H1 (cell line): ENCODE results near the gene MLH3. TPM values are rescaled to one million over a fixed set of nuclear protein-coding genes. Genes with fewer than 3 reads are reported as not detected.

Experiments used
- CTCF ChIA-PET: fragments of 300-600 bp; sonication (Branson Sonifier 250); formaldehyde crosslinking; loops from one replicate; lab custom pipeline; 2021; ENCODE audit not compliant: partially characterized antibody; lab: Charles Lee
- POLR2A ChIA-PET: fragments of 300-600 bp; sonication (Branson Sonifier 250); formaldehyde crosslinking; loops from one replicate; lab custom pipeline; 2021; ENCODE audit warnings: inconsistent platforms; ENCODE audit not compliant: partially characterized antibody; lab: Charles Lee
- DNase-seq, 2 experiments: peaks; one replicate each; pipeline versions ENCODE4 v3.0.0 to v3.0.0-alpha.2; 2010 to 2022; ENCODE audit warnings: low spot score in 2 of 2, low read depth in 1 of 2, mixed read lengths in 1 of 2
- FAIRE-seq: peaks from 2 replicates; lab custom pipeline; 2011; peaks lifted over from hg19 to GRCh38; lab: Jason Lieb, UNC
- H2AFZ ChIP-seq: 2 replicates; pipeline ENCODE4 v1.8.1; 2012; ENCODE audit warnings: low read length, inconsistent platforms
- H2AK5ac ChIP-seq: 2 replicates; pipeline ENCODE4 v1.6.1; 2013; ENCODE audit warnings: low read depth, low read length
- H2BK120ac ChIP-seq: replicated peaks from 2 replicates; pipeline ENCODE3; 2013; ENCODE audit warnings: low read depth, low read length, inconsistent platforms
- H2BK12ac ChIP-seq: 2 replicates; pipeline ENCODE4 v1.6.1; 2013; ENCODE audit warnings: low read depth, low read length
- H2BK15ac ChIP-seq: 2 replicates; pipeline ENCODE4 v1.6.1; 2013; ENCODE audit warnings: low read length
- H2BK20ac ChIP-seq: 2 replicates; pipeline ENCODE4 v1.6.1; 2013; ENCODE audit warnings: low read length
- H2BK5ac ChIP-seq: 2 replicates; pipeline ENCODE4 v1.6.1; 2013; ENCODE audit warnings: low read depth, low read length
- H3K14ac ChIP-seq: 2 replicates; pipeline ENCODE4 v1.6.1; 2013; ENCODE audit warnings: inconsistent platforms; ENCODE audit not compliant: insufficient read length
- H3K18ac ChIP-seq: 2 replicates; pipeline ENCODE4 v1.6.1; 2013; ENCODE audit warnings: low read length; ENCODE audit errors: extremely low read depth
- H3K23ac ChIP-seq: 2 replicates; pipeline ENCODE4 v1.6.1; 2013; ENCODE audit warnings: inconsistent platforms; ENCODE audit not compliant: insufficient read length
- H3K23me2 ChIP-seq: 2 replicates; pipeline ENCODE4 v1.6.1; 2013; ENCODE audit warnings: low read depth, low read length
- H3K27ac ChIP-seq: 2 replicates; pipeline ENCODE4 v1.6.1; 2011; ENCODE audit warnings: low read depth, low read length, inconsistent platforms
- H3K27me3 ChIP-seq, 4 experiments: replicated peaks in 1 of 4; 1 replicate in 1 of 4; 2 replicates in 3 of 4; pipeline versions ENCODE4 v1.6.1 to v1.8.1; 2011 to 2013; ENCODE audit warnings: low read length in 3 of 4, mild to moderate bottlenecking in 3 of 4, inconsistent platforms in 2 of 4, mixed read lengths in 2 of 4, moderate library complexity in 1 of 4; ENCODE audit not compliant: control insufficient read depth in 3 of 4, insufficient read depth in 3 of 4; ENCODE audit errors: extremely low read depth in 1 of 4
- H3K36me3 ChIP-seq, 4 experiments: 2 replicates each; pipeline versions ENCODE4 v1.6.1 to v1.8.1; 2011 to 2013; ENCODE audit warnings: mild to moderate bottlenecking in 4 of 4, low read length in 3 of 4, moderate library complexity in 2 of 4, control low read depth in 1 of 4, inconsistent platforms in 1 of 4; ENCODE audit not compliant: insufficient read depth in 4 of 4, control insufficient read depth in 2 of 4
- H3K4ac ChIP-seq: replicated peaks from 2 replicates; pipeline ENCODE3; 2013; ENCODE audit warnings: low read length, low read depth, mixed read lengths, inconsistent platforms; ENCODE audit not compliant: insufficient read length
- H3K4me1 ChIP-seq, 4 experiments: replicated peaks in 1 of 4; 1 replicate in 1 of 4; 2 replicates in 3 of 4; pipeline versions ENCODE4 v1.6.1 to v1.8.1; 2011 to 2013; ENCODE audit warnings: low read length in 3 of 4, inconsistent platforms in 2 of 4, mixed read lengths in 1 of 4; ENCODE audit not compliant: insufficient read depth in 4 of 4, control insufficient read depth in 3 of 4
- H3K4me2 ChIP-seq, 2 experiments: 2 replicates each; pipeline versions ENCODE4 v1.6.1 to v1.8.1; 2011 to 2013; ENCODE audit warnings: low read depth in 2 of 2, low read length in 2 of 2, control low read depth in 1 of 2, inconsistent platforms in 1 of 2, mild to moderate bottlenecking in 1 of 2; ENCODE audit not compliant: insufficient read depth in 1 of 2
- H3K4me3 ChIP-seq, 4 experiments: fragments of 200-600, 300-600 bp in 1 of 4; sonication (generic), shearing (Covaris generic), sonication (Bioruptor Twin) in 1 of 4; 2 replicates each; pipeline versions ENCODE4 v1.5.1 to v1.8.1; 2011 to 2016; ENCODE audit warnings: low read length in 4 of 4, low read depth in 3 of 4, control low read depth in 2 of 4, inconsistent platforms in 2 of 4, mild to moderate bottlenecking in 2 of 4, mixed read lengths in 1 of 4, moderate library complexity in 1 of 4; ENCODE audit not compliant: insufficient read depth in 2 of 4; ENCODE audit errors: extremely low read depth in 1 of 4
- H3K56ac ChIP-seq: replicated peaks from 2 replicates; pipeline ENCODE3; 2013; ENCODE audit warnings: low read depth, mild to moderate bottlenecking, mixed read lengths, low read length, inconsistent platforms; ENCODE audit not compliant: insufficient read length
- H3K79me1 ChIP-seq: 2 replicates; pipeline ENCODE4 v1.6.1; 2013; ENCODE audit warnings: low read depth, low read length, control low read depth
- H3K79me2 ChIP-seq, 2 experiments: 2 replicates each; pipeline versions ENCODE4 v1.6.1 to v1.8.1; 2012 to 2013; ENCODE audit warnings: low read length in 2 of 2, mild to moderate bottlenecking in 2 of 2, inconsistent platforms in 1 of 2; ENCODE audit not compliant: insufficient read depth in 2 of 2, control insufficient read depth in 1 of 2
- H3K9ac ChIP-seq, 4 experiments: replicated peaks in 1 of 4; 1 replicate in 1 of 4; 2 replicates in 3 of 4; pipeline versions ENCODE4 v1.6.1 to v1.8.1; 2011 to 2013; ENCODE audit warnings: low read depth in 3 of 4, low read length in 3 of 4, control low read depth in 2 of 4, mild to moderate bottlenecking in 2 of 4, moderate library complexity in 2 of 4, inconsistent platforms in 1 of 4; ENCODE audit errors: extremely low read depth in 1 of 4
- H3K9me3 ChIP-seq, 2 experiments: 2 replicates each; pipeline versions ENCODE4 v1.6.1 to v1.8.1; 2012 to 2013; ENCODE audit warnings: mild to moderate bottlenecking in 2 of 2, moderate library complexity in 2 of 2, control low read depth in 1 of 2, inconsistent platforms in 1 of 2, low read depth in 1 of 2, low read length in 1 of 2, mixed read lengths in 1 of 2; ENCODE audit not compliant: insufficient read depth in 2 of 2
- H4K20me1 ChIP-seq, 2 experiments: replicated peaks in 1 of 2; 2 replicates each; pipeline versions ENCODE3 to v1.8.1; 2011 to 2013; ENCODE audit warnings: inconsistent platforms in 2 of 2, low read length in 2 of 2, mild to moderate bottlenecking in 1 of 2; ENCODE audit not compliant: insufficient read depth in 2 of 2, control insufficient read depth in 1 of 2
- H4K5ac ChIP-seq: 2 replicates; pipeline ENCODE4 v1.6.1; 2013; ENCODE audit warnings: low read length, low read depth, mixed read lengths, inconsistent platforms; ENCODE audit not compliant: insufficient read length
- H4K8ac ChIP-seq: 2 replicates; pipeline ENCODE4 v1.8.0; 2013; ENCODE audit warnings: mild to moderate bottlenecking, moderate library complexity, low read length, inconsistent platforms; ENCODE audit not compliant: insufficient read depth; ENCODE audit errors: extremely low read depth
- H4K91ac ChIP-seq: replicated peaks from 2 replicates; pipeline ENCODE3; 2013; ENCODE audit warnings: low read length, mixed read lengths, inconsistent platforms; ENCODE audit not compliant: insufficient read length
- ATF3 ChIP-seq: IDR thresholded peaks from 2 replicates; pipeline ENCODE4 v1.6.1; 2011; ENCODE audit warnings: low read depth, mild to moderate bottlenecking, low read length; ENCODE audit not compliant: insufficient read depth
- BACH1 ChIP-seq: IDR thresholded peaks from 2 replicates; pipeline ENCODE4 v1.6.1; 2012; ENCODE audit warnings: low read length, improper control_type of control experiment
- BCL11A ChIP-seq, 2 experiments: IDR thresholded peaks; one replicate each; pipeline ENCODE4 v1.6.1; 2011; ENCODE audit warnings: low read depth in 2 of 2, low read length in 2 of 2, mild to moderate bottlenecking in 2 of 2
- CBX5 ChIP-seq: fragments of 300-800, 300-1000 bp; sonication (generic); IDR thresholded peaks from 2 replicates; pipeline ENCODE4 v1.7.1; 2016; ENCODE audit warnings: antibody characterized with exemption, low read length, low read depth
- E2F6 ChIP-seq: IDR thresholded peaks from 2 replicates; pipeline ENCODE4 v1.6.1; 2012; ENCODE audit warnings: inconsistent platforms
- GABPA ChIP-seq: IDR thresholded peaks from 2 replicates; pipeline ENCODE4 v1.6.1; 2011; ENCODE audit warnings: mild to moderate bottlenecking, low read length, moderate library complexity, borderline replicate concordance; ENCODE audit not compliant: insufficient read depth
- HDAC6 ChIP-seq: IDR thresholded peaks from one replicate; pipeline ENCODE4 v1.7.1; 2012; ENCODE audit warnings: low read depth, mild to moderate bottlenecking, inconsistent platforms, low read length, moderate library complexity
- JUN ChIP-seq: IDR thresholded peaks from 2 replicates; pipeline ENCODE4 v1.6.1; 2011; ENCODE audit warnings: low read depth, mild to moderate bottlenecking, improper control_type of control experiment, low read length
- MAFK ChIP-seq: IDR thresholded peaks from 2 replicates; pipeline ENCODE4 v1.6.1; 2012; ENCODE audit warnings: low read depth, mild to moderate bottlenecking, improper control_type of control experiment, low read length
- SIRT6 ChIP-seq: IDR thresholded peaks from one replicate; pipeline ENCODE4 v1.7.1; 2012; ENCODE audit warnings: low read length, inconsistent platforms
- SRF ChIP-seq: IDR thresholded peaks from 2 replicates; pipeline ENCODE4 v1.6.1; 2011; ENCODE audit warnings: mild to moderate bottlenecking, low read depth, low read length, moderate library complexity
- TAF1 ChIP-seq: IDR thresholded peaks from 2 replicates; pipeline ENCODE4 v1.6.1; 2011; ENCODE audit warnings: mild to moderate bottlenecking, low read depth, low read length
- WGBS, 2 experiments: shearing (Covaris generic) in 1 of 2; methylation state at CpG; one replicate each; pipeline versions ENCODE4 v1.1.6 to v1.1.7; 2013 to 2015; ENCODE audit warnings: low lambda C conversion rate in 2 of 2, mixed read lengths in 2 of 2, inconsistent platforms in 1 of 2, low coverage in 1 of 2, missing lambda C conversion rate in 1 of 2; ENCODE audit not compliant: insufficient replicate concordance in 2 of 2, insufficient coverage in 1 of 2, insufficient read length in 1 of 2; ENCODE audit errors: extremely low coverage in 1 of 2, missing lambda C conversion rate in 1 of 2; 5-methylcytosine and 5-hydroxymethylcytosine counted together
- polyA plus RNA-seq, 7 experiments: library from polyadenylated mRNA; depleted of rRNA in 3 of 7; stranded (reverse) in 5 of 7; unstranded in 2 of 7; fragments of >200 nt in 5 of 7; fragments of 200-250 nt in 2 of 7; gene quantifications; 1 replicate in 5 of 7; 2 replicates in 1 of 7; 4 replicates in 1 of 7; pipeline versions ENCODE4 v1.2.1 to v1.2.3, GENCODE V29; 2011 to 2013; ENCODE audit warnings: missing spikeins in 2 of 7, mixed read lengths in 2 of 7
- total RNA-seq: library from RNA; stranded (reverse); fragmentation: NEBNext Ultra II Directional; extraction: Animal tissue kit (Norgen Biotek cat#: 25700); gene quantifications from 2 replicates; pipeline ENCODE4 v1.2.1, GENCODE V29; 2021

MLH3 gene
- total and polyA plus RNA-seq, 2 of the 8 experiments (the other 6 are each of a cell fraction or from before 2014, with no cell fraction given): 9.3 to 20.1 TPM

GRCh38 chr14:75010472-75011093 lies 40.7 kb downstream of the MLH3 start:
- POLR2A ChIA-PET: interaction anchor here (0.9 to 4.6 kb wide), 6 partner anchors 8 to 41 kb away, joined by 3 to 19 read pairs (median 3); no protein-coding TSS in a partner anchor
- Histone ChIP-seq H3K79me2 (no peaks in the 10 kb centered on the region), H2BK15ac (no peak overlapping the region), H3K9me3 (no peaks in the 10 kb centered on the region), H3K27ac (no peak overlapping the region), H3K36me3 (peaks cover 3 to 53% (median 33%) of the 10 kb centered on the region in 4 experiments; a peak in 7 of 8 replicates), H3K23ac (no peak overlapping the region), H3K56ac (no peak overlapping the region), H3K14ac (no peak overlapping the region), H2AFZ (no peak overlapping the region), H4K8ac (no peak overlapping the region), H3K4ac (no peak overlapping the region), H2BK12ac (no peak overlapping the region), H3K4me2 (no peak overlapping the region), H2BK5ac (no peak overlapping the region), H2BK120ac (no peak overlapping the region), H3K18ac (no peak overlapping the region), H2AK5ac (no peak overlapping the region), H4K91ac (no peak overlapping the region), H3K79me1 (no peaks in the 10 kb centered on the region), H3K27me3 (no peaks in the 10 kb centered on the region), H3K4me3 (no peak overlapping the region), H3K4me1 (no peaks in the 10 kb centered on the region), H3K23me2 (no peaks in the 10 kb centered on the region), H4K5ac (no peak overlapping the region), H2BK20ac (no peak overlapping the region), H4K20me1 (peaks cover 0 to 2% of the 10 kb centered on the region in 2 experiments), H3K9ac (no peak overlapping the region)
- WGBS, 2 experiments: 86% methylated on average over 4 of the region's 4 CpGs; no CpG with 5 or more reads in 1 of the 2 experiments
- CTCF ChIA-PET: interaction anchor here (1.1 to 1.4 kb wide), 4 partner anchors 14 to 64 kb away, joined by 3 to 4 read pairs (median 4); no protein-coding TSS in a partner anchor
- TF ChIP-seq MAFK (no peak), BACH1 (no peak), CBX5 (no peak), E2F6 (no peak), SRF (no peak), HDAC6 (no peak), GABPA (no peak), ATF3 (no peak), SIRT6 (no peak), TAF1 (no peak), JUN (no peak), BCL11A (IDR thresholded peaks at IDR 0.05; ENCODE audit: low read depth in 2 of 2, low read length in 2 of 2) (no peak)
- DNase-seq (no peak), FAIRE-seq (no peak)
